Cardiac fibroblast (primary cell): ENCODE measurements around the gene RAPGEF6.

ENCODE experiments used
- DNase-seq, 2 donors: peaks; one replicate each; pipeline versions ENCODE4 v3.0.0 to v3.0.0-alpha.2; 2010; ENCODE audit warnings: low read depth in 2 of 2
- H3K4me3 ChIP-seq, 2 donors: replicated peaks in 1 of 2; 1 replicate in 1 of 2; 2 replicates in 1 of 2; pipeline ENCODE4 v1.5.1; 2011; ENCODE audit warnings: low read depth in 2 of 2, low read length in 2 of 2, mild to moderate bottlenecking in 2 of 2, moderate library complexity in 1 of 2
- TF ChIP-seq, protein P1 (sequence below): IDR thresholded peaks from one replicate; pipeline ENCODE4 v1.5.1; 2011; ENCODE audit warnings: low read depth, mild to moderate bottlenecking, low read length, inconsistent platforms

RAPGEF6 gene

DNA sequence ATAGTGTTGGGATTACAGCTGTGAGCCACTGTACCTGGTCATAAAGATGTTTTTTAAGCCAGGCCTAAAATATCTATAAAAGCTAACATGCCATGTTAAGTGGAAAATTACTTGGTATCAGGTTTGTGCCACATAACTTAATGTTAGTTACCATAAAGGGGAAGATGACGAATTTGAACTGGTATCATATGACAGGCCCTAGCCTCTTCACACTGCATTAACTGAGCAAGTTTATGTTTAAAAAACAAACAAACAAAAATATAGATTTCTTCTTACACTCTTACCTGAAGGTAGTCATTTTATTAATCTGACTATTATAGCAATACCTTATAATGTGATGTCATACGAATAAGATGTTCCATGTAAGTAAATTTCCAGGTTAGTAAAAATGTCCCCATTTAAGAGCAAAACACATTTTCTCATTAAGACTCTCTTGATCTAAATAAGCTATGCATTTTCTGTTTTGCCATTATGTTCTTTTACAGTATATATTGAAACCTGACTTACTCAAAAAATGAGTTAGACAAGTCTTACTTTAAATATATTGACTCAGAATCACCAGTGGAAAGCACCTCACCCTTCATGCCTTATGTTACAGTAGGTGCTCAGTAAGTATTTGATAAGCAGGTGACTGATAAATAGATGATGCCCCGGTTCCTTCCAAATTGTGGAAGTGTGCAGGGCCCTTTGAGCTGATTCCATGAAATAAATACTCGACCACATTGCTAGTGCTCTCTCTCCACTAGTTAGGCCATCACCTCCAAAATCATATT is 245.7 kb downstream of the RAPGEF6 start:
- DNase-seq = no peak
- TF ChIP-seq, protein P1, sequence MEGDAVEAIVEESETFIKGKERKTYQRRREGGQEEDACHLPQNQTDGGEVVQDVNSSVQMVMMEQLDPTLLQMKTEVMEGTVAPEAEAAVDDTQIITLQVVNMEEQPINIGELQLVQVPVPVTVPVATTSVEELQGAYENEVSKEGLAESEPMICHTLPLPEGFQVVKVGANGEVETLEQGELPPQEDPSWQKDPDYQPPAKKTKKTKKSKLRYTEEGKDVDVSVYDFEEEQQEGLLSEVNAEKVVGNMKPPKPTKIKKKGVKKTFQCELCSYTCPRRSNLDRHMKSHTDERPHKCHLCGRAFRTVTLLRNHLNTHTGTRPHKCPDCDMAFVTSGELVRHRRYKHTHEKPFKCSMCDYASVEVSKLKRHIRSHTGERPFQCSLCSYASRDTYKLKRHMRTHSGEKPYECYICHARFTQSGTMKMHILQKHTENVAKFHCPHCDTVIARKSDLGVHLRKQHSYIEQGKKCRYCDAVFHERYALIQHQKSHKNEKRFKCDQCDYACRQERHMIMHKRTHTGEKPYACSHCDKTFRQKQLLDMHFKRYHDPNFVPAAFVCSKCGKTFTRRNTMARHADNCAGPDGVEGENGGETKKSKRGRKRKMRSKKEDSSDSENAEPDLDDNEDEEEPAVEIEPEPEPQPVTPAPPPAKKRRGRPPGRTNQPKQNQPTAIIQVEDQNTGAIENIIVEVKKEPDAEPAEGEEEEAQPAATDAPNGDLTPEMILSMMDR = no peak
- no peak overlapping the region for H3K4me3 ChIP-seq

DNA sequence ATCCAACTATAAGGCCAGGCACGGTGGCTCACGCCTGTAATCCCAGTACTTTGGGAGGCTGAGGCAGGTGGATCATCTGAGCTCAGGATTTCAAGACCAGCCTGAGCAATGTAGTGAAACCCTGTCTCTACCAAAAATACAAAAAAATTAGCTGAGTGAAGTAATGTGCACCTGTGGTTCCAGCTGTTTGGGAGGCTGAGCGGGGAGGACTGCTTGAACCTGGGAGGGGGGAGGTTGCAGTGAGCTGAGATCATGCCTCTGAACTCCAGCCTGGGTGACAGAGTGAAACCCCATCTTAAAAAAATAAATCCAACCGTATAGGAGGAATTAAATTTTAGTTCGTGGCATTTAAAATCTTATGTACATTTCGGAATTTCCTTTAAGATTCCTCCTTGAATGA is 247.8 kb downstream of the RAPGEF6 start:
- no peak overlapping the region for H3K4me3 ChIP-seq
- DNase-seq = no peak
- TF ChIP-seq, protein P1 = no peak

DNA sequence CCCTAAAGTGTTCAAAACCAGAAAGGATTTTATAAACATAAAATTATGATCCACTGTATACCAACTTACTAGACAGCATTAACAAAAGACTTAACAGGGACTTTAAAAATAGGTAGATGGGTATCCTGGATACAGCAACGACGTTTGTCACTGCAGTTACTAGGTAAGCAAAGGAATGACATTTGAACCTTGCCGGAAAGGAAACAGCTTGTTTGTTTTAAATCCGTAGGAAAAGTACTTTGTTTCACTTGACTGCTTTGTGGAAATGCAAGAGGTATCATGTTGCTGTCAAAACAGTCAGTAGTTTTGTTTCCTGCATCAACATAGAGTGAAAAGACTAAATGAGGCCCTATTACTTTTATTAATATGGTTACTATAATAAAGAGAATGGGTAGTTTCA is 248.2 kb downstream of the RAPGEF6 start:
- H3K4me3 ChIP-seq = no peak overlapping the region
- peak in 1 of 2 donors; percentile 24 for DNase-seq
- TF ChIP-seq, protein P1 = no peak

DNA sequence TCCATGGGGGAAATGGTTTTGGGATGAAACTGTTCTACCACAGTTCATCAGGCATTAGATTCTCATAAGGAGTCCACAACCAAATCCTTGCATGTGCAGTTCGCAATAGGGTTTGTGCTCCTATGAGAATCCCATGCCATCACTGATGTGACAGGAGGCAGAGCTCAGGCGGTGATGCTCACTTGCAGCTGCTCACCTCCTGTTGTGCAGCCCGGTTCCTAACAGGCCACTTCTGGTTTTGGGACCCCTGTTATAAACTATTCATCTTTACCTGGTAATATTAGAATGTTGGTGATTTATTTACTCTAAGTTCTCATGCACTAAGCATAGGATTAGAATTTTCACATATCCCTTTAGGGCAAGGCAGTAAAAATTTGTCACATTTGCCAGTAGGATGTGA is 248.9 kb downstream of the RAPGEF6 start:
- TF ChIP-seq, protein P1 = no peak
- no peak overlapping the region for H3K4me3 ChIP-seq
- DNase-seq = no peak

DNA sequence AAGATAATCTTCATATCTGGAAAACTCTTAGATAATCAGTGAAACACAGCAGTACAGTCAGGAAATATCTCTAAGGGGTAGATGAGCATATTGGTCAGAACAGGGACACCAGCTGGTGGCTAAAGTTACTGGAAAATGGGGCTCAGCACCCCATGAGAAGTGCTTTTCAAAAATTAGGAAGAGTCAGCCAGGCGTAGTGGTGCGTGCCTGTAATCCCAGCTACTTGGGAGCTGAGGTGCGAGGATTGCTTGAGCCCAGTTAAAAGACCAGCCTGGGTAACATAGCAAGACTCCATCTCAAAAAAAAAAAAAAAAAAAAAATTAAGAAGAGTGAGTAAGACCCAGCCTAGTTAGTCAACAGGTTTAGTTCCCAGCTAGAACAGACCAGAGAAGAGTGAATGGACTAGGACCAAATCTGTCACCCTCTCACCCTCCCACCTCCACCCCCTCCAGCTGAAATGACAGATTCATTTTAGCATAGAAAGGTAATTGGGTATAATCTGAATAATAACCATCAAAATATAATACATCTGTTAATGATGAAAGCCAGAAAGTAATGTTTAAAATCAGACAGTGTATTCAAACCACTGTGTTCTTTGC is 250.3 kb downstream of the RAPGEF6 start:
- peak in 1 of 2 donors; percentile 34 for DNase-seq
- TF ChIP-seq, protein P1 = no peak
- no peak overlapping the region for H3K4me3 ChIP-seq

DNA sequence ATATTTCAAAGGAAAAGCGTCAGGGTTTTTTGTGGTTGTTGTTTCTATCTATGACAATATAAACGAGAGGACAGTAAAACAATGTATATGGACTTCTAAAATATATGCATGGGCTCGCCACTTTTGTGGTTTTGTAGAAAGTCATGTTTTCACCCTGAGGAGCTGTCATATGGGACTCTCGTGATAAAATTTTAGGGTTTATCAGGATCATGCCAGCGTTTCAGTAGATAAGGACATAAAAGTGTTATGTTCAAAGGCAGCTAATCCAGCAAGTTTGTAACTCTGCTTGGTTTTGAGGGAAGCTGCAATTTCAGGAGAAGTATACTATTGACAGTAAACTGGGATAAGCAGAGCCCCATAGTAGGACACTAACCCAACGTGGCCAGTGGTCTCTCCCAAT is 250.9 kb downstream of the RAPGEF6 start:
- TF ChIP-seq, protein P1 = no peak
- H3K4me3 ChIP-seq = no peak overlapping the region
- no peak for DNase-seq
